ENCODE measurements around the gene OR2T6.

Gene OR2T6

DNA sequence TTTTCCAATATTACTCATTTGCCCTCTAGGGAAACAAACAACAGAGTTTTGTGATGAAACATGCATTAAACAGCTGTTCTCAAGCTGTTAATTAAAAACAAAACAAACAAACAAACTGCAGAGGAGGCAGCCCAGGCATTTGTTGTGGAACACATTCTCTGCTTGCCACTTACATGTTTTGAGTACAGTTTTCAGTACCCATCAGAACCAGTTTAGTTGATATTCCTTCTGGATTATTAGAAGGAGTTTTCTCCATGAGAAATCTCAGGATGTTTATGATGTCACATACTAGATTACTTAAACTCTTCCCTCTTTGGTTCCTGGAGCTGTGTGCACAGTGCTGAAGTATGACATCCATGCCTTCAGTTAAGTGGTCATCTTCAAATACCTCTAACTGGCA is at the start of gene OR2T6:
OR2T6 (plus strand) TSS at position 301 of the 400 bp plus-strand sequence. CDS start 11,863 bp downstream, outside the sequence.
- DNase-seq = no peak
- Histone ChIP-seq H3K4me1 (ENCODE audit: low read length) (no peaks in the 10 kb centered on the region), H3K9me2 (replicated peaks; ENCODE audit: insufficient read depth, low read length) (no peaks in the 10 kb centered on the region), H3K27ac (ENCODE audit: low read length) (no peak within 1 kb of the TSS), H3K79me2 (ENCODE audit: low read length) (no peaks in the 10 kb centered on the region), H3K4me3 (ENCODE audit: low read length) (no peak within 1 kb of the TSS), H4K20me1 (ENCODE audit: insufficient read depth, low read length) (no peaks in the 10 kb centered on the region), H3K9me3 (replicated peaks; ENCODE audit: insufficient read depth, low read length) (no peaks in the 10 kb centered on the region), H2AFZ (ENCODE audit: low read length) (no peak within 1 kb of the TSS), H3K9ac (ENCODE audit: low read length) (no peak within 1 kb of the TSS), H3F3A (ENCODE audit: insufficient read depth, low read length) (no peaks in the 10 kb centered on the region), H3K36me3 (replicated peaks; ENCODE audit: insufficient read depth, low read length) (no peaks in the 10 kb centered on the region), H3K27me3 (replicated peaks; ENCODE audit: insufficient read depth, low read length) (no peaks in the 10 kb centered on the region), H3K4me2 (ENCODE audit: low read depth, low read length) (no peak within 1 kb of the TSS)
- TF ChIP-seq EZH2 (optimal IDR thresholded peaks at IDR 0.05; ENCODE audit: low read depth, low read length) (no peak), EZH2phosphoT487 (IDR thresholded peaks at IDR 0.05; ENCODE audit: low read length) (no peak)
- TF ChIP-seq, protein P1, sequence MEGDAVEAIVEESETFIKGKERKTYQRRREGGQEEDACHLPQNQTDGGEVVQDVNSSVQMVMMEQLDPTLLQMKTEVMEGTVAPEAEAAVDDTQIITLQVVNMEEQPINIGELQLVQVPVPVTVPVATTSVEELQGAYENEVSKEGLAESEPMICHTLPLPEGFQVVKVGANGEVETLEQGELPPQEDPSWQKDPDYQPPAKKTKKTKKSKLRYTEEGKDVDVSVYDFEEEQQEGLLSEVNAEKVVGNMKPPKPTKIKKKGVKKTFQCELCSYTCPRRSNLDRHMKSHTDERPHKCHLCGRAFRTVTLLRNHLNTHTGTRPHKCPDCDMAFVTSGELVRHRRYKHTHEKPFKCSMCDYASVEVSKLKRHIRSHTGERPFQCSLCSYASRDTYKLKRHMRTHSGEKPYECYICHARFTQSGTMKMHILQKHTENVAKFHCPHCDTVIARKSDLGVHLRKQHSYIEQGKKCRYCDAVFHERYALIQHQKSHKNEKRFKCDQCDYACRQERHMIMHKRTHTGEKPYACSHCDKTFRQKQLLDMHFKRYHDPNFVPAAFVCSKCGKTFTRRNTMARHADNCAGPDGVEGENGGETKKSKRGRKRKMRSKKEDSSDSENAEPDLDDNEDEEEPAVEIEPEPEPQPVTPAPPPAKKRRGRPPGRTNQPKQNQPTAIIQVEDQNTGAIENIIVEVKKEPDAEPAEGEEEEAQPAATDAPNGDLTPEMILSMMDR (IDR thresholded peaks at IDR 0.05; ENCODE audit: low read length) = no peak

- no peaks in the 10 kb centered on the region for H3K27me3 ChIP-seq (replicated peaks; ENCODE audit: insufficient read depth, low read length)
- H3K4me3 ChIP-seq (ENCODE audit: low read length) = no peak overlapping the region
- H3K9me3 ChIP-seq (replicated peaks; ENCODE audit: insufficient read depth, low read length) = no peaks in the 10 kb centered on the region
- no peaks in the 10 kb centered on the region for H3K79me2 ChIP-seq (ENCODE audit: low read length)
- H3K27ac ChIP-seq (ENCODE audit: low read length) = no peak overlapping the region
- H3K9me2 ChIP-seq (replicated peaks; ENCODE audit: insufficient read depth, low read length) = no peaks in the 10 kb centered on the region
- no peak overlapping the region for H3K4me2 ChIP-seq (ENCODE audit: low read depth, low read length)
- H3K4me1 ChIP-seq (ENCODE audit: low read length) = no peaks in the 10 kb centered on the region
- H3K9ac ChIP-seq (ENCODE audit: low read length) = no peak overlapping the region
- H2AFZ ChIP-seq (ENCODE audit: low read length) = no peak overlapping the region
- no peaks in the 10 kb centered on the region for H3F3A ChIP-seq (ENCODE audit: insufficient read depth, low read length)
- no peak for TF ChIP-seq EZH2 (optimal IDR thresholded peaks at IDR 0.05; ENCODE audit: low read depth, low read length)
- TF ChIP-seq EZH2phosphoT487 (IDR thresholded peaks at IDR 0.05; ENCODE audit: low read length) = no peak
- TF ChIP-seq, protein P1 (IDR thresholded peaks at IDR 0.05; ENCODE audit: low read length) = no peak
- H4K20me1 ChIP-seq (ENCODE audit: insufficient read depth, low read length) = no peaks in the 10 kb centered on the region
- no peak for DNase-seq
- no peaks in the 10 kb centered on the region for H3K36me3 ChIP-seq (replicated peaks; ENCODE audit: insufficient read depth, low read length)
These were observed 32.1 kb upstream of the OR2T6 start for GRCh38 chr1:248343451-248343850.

DNA sequence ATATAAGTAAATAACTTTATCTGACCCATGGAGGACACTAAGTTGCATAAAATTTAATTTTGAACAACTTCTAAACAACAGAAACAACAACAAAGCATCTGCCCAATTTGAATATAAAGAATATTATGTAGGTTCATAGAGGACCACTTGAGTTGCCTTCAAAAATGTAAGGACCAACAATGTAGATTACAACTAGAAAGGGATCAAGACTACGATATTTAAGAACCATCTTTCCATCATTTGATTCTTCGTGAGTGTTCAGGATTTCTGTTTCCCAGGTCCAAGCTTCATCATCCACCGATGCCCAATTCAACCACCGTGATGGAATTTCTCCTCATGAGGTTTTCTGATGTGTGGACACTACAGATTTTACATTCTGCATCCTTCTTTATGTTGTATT is 27.1 kb upstream of the OR2T6 start, which contains the start of gene OR14C36:
OR14C36 (plus strand) TSS at position 301 of the 400 bp plus-strand sequence; CDS start at position 301, 0 bp downstream.
- H3K27me3 ChIP-seq (replicated peaks; ENCODE audit: insufficient read depth, low read length) = no peaks in the 10 kb centered on the region

More for the DNA sequence above, 27.1 kb upstream of the OR2T6 start, which contains the start of gene OR14C36:
- no peak for DNase-seq
- Histone ChIP-seq H3K9me3 (replicated peaks; ENCODE audit: insufficient read depth, low read length) (no peaks in the 10 kb centered on the region), H3K27ac (ENCODE audit: low read length) (no peak within 1 kb of the TSS), H3K4me3 (ENCODE audit: low read length) (no peak within 1 kb of the TSS), H4K20me1 (ENCODE audit: insufficient read depth, low read length) (no peaks in the 10 kb centered on the region), H3K4me1 (ENCODE audit: low read length) (no peaks in the 10 kb centered on the region), H2AFZ (ENCODE audit: low read length) (0 out of 2 replicates have a peak within 1 kb of the TSS, but pooled peaks have one; percentile 14), H3K9me2 (replicated peaks; ENCODE audit: insufficient read depth, low read length) (no peaks in the 10 kb centered on the region), H3K4me2 (ENCODE audit: low read depth, low read length) (no peak within 1 kb of the TSS), H3K79me2 (ENCODE audit: low read length) (no peaks in the 10 kb centered on the region), H3K9ac (ENCODE audit: low read length) (no peak within 1 kb of the TSS), H3F3A (ENCODE audit: insufficient read depth, low read length) (no peaks in the 10 kb centered on the region), H3K36me3 (replicated peaks; ENCODE audit: insufficient read depth, low read length) (no peaks in the 10 kb centered on the region)
- TF ChIP-seq, protein P1 (IDR thresholded peaks at IDR 0.05; ENCODE audit: low read length) = no peak
- TF ChIP-seq EZH2 (optimal IDR thresholded peaks at IDR 0.05; ENCODE audit: low read depth, low read length) (no peak), EZH2phosphoT487 (IDR thresholded peaks at IDR 0.05; ENCODE audit: low read length) (no peak)

Measured in MM.1S (cell line).